ENCODE data around the gene NFKB2. TPM values are rescaled to one million over a fixed set of nuclear protein-coding genes. Genes with fewer than 3 reads are reported as not detected.

NFKB2 gene
- 10 to 100 TPM; 11.0 to 21.0 (median 18.9) TPM for total RNA-seq

DNA sequence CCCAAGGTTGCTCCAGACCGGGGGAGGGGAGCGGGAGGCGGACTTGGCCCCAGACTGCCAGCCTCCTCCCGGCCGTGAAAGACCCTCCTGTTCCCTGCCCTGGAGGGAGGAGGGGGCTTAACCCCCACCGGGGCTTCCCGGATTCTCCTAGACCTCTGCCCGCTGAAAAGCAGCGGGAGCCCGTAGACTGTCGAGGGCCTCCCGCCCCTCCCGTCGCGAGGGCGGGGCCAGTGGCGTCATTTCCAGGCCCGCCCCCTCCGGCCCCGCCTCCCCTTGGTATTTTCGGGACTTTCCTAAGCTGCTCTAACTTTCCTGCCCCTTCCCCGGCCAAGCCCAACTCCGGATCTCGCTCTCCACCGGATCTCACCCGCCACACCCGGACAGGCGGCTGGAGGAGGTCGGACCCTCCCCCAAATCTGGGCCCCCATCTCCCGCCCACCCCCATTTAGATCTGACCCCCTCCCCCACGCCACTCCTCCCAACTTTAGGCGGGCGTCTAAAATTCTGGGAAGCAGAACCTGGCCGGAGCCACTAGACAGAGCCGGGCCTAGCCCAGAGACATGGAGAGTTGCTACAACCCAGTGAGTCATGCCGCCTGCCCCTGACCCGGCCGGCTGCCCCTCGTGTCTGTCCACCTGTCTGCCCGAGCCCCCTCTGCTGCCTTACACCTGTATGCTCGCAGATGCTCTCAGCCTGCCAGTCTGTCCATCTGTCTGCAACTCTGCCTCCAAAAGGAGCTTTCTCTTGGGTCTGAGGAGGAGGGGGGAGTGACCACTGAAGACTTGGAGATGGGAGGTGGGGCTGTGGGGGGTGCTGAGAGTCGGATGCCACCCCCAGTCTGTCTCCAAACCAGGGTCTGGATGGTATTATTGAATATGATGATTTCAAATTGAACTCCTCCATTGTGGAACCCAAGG is at the start of gene NFKB2:
Gene NFKB2 (plus strand): TSS at position 306 of the 917 bp plus-strand sequence. CDS start 255 bp downstream, at position 561.
- Histone ChIP-seq H3K27ac (peak within 1 kb of the TSS; percentile 96 to 97), H3K9me3 (no peaks in the 10 kb centered on the region), H3K4me3 (peak within 1 kb of the TSS; percentile 63 to 82 (median 73)), H3K4me1 (peaks cover 4 to 11% of the 10 kb centered on the region in 2 donors), H3K27me3 (no peaks in the 10 kb centered on the region), H3K36me3 (no peaks in the 10 kb centered on the region)
- DNase-seq (ENCODE audit: low spot score in 2 of 2), result peak; percentile 86
- TF ChIP-seq CTCF (IDR thresholded peaks at IDR 0.05) (no peak), POLR2A (IDR thresholded peaks at IDR 0.05) (peak; percentile 59), POLR2AphosphoS5 (IDR thresholded peaks at IDR 0.05) (peak; percentile 16 to 71 (median 36))
- intact Hi-C loops (cut with DNase I; ENCODE audit: low total_unique reads), result no loop called here

DNA sequence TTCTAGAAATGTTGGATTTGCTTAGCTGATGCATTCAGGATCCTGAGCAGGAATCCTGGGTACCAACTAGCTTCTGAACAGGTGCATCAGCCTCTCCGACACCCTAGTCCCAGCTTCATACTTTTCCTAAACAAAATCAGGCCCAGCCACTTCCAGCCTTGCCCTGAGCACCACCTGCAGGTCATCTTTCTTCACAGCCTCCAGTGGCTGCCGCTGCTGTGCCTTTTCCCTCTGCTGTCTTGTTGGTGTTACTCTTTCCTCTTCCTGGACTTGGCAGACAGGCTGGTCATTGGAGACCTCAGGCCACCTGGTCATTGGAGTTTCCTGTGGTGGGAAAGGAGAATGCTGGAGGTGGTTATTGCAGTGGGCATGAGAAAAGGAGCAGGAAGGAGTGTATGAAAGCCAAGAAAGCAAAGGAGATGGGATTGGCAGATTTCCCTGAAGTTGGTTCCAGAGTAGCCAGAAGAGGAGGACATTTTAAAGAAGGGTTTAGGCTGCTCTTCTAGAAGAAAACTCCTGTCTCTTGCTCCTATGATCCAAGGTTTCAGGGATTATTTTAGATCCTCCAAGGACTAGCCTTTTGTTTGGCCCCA is 48.2 kb upstream of the NFKB2 start:
- H3K4me3 ChIP-seq, result no peak overlapping the region
- H3K4me1 ChIP-seq, result no peaks in the 10 kb centered on the region
- intact Hi-C loops (cut with DNase I; ENCODE audit: low total_unique reads), result loop anchor here (10.0 kb wide), 1 partner anchor 123 kb away; the partner anchor contains the start of gene ELOVL3
- H3K36me3 ChIP-seq, result no peaks in the 10 kb centered on the region
- TF ChIP-seq CTCF (IDR thresholded peaks at IDR 0.05) (peak in 2 of 3 donors; percentile 50 to 57), POLR2AphosphoS5 (IDR thresholded peaks at IDR 0.05) (no peak), POLR2A (IDR thresholded peaks at IDR 0.05) (no peak)
- H3K27me3 ChIP-seq, result no peaks in the 10 kb centered on the region
- DNase-seq (ENCODE audit: low spot score in 2 of 2), result peak; percentile 29 to 56
- H3K9me3 ChIP-seq, result no peaks in the 10 kb centered on the region
- no peak overlapping the region for H3K27ac ChIP-seq

DNA sequence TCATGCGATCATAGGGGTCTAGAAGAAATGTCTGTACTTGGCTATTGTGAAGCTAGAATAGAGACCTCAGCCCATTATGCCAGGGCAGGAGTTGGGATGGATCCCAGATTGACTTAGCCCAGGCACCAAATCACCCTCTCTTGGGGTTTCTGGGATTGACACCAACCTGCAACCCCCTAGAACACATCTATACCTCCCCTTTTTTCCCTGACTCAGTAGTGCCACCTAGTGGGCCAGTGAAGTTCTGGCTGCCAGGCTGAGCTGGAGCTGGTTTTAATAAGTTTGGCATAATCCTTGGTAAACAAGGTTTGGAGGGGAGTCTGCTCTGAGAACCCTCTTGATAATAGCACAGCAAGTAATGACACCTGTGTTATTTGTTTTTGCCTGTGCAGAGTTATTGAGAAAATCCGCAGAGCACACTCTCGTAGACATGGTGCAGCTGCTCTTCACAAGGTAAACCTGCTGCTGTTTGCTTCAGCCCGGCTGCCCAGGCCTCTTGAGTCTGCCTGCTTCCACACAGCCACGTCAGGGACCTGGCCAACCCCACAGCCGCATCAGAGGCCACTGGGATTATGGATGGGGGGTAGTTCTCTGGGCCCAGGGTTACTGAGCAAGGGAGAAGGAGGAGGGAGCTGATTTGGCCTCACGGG is 43.3 kb upstream of the NFKB2 start:
- DNase-seq (ENCODE audit: low spot score in 2 of 2), result peak in 1 of 2 donors; percentile 57
- intact Hi-C loops (cut with DNase I; ENCODE audit: low total_unique reads), result no loop called here
- H3K36me3 ChIP-seq, result no peaks in the 10 kb centered on the region

DNA sequence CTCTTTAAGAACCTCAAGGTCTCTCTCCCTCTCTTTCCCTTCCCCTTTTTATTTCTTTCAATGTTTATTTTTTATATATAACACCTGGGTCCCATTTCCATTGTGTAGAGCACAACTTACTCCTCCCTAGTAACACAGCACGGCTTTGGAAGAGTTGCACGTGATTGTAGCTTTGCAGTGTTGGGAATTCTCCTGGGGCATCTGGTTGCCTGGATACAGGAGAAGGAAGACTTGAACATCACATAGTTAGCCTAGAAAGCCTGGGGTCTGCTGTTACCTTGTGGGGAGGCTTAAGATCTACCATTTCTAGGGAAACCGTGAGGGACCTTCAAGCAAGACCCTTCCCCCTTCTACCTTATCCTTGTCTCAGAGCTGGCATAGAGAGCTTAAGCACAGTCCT is 41.1 kb upstream of the NFKB2 start:
- Histone ChIP-seq H3K27ac (no peak overlapping the region), H3K4me1 (no peaks in the 10 kb centered on the region), H3K4me3 (no peak overlapping the region), H3K9me3 (no peaks in the 10 kb centered on the region), H3K36me3 (peaks cover 12% of the 10 kb centered on the region), H3K27me3 (no peaks in the 10 kb centered on the region)
- DNase-seq (ENCODE audit: low spot score in 2 of 2), result no peak
- no peak for TF ChIP-seq POLR2A (IDR thresholded peaks at IDR 0.05)
- no peak for TF ChIP-seq CTCF (IDR thresholded peaks at IDR 0.05)
- TF ChIP-seq POLR2AphosphoS5 (IDR thresholded peaks at IDR 0.05), result no peak
- intact Hi-C loops (cut with DNase I; ENCODE audit: low total_unique reads), result no loop called here

More for the DNA sequence above, 43.3 kb upstream of the NFKB2 start:
- Histone ChIP-seq H3K27me3 (no peaks in the 10 kb centered on the region), H3K27ac (no peak overlapping the region), H3K4me3 (no peak overlapping the region), H3K4me1 (no peaks in the 10 kb centered on the region), H3K9me3 (no peaks in the 10 kb centered on the region)
- TF ChIP-seq POLR2A (IDR thresholded peaks at IDR 0.05) (no peak), CTCF (IDR thresholded peaks at IDR 0.05) (peak in 2 of 3 donors; percentile 80 to 81)
